HG02943 (cell line): Measurements from ENCODE around the gene TLCD4.
"Not testable (repeated sequence)": the region's sequence is repeated elsewhere in the genome, so short reads cannot be mapped to it uniquely, and the experiment has no call there.

ENCODE experiments used
- ATAC-seq: cut with Tn5 transposase; IDR thresholded peaks from one replicate; pipeline ENCODE4 v1.9.1; 2021; ENCODE audit warnings: mild to moderate bottlenecking, low read depth, moderate library complexity; ENCODE audit not compliant: unreplicated experiment

The TLCD4 gene, protein sequence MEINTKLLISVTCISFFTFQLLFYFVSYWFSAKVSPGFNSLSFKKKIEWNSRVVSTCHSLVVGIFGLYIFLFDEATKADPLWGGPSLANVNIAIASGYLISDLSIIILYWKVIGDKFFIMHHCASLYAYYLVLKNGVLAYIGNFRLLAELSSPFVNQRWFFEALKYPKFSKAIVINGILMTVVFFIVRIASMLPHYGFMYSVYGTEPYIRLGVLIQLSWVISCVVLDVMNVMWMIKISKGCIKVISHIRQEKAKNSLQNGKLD

DNA sequence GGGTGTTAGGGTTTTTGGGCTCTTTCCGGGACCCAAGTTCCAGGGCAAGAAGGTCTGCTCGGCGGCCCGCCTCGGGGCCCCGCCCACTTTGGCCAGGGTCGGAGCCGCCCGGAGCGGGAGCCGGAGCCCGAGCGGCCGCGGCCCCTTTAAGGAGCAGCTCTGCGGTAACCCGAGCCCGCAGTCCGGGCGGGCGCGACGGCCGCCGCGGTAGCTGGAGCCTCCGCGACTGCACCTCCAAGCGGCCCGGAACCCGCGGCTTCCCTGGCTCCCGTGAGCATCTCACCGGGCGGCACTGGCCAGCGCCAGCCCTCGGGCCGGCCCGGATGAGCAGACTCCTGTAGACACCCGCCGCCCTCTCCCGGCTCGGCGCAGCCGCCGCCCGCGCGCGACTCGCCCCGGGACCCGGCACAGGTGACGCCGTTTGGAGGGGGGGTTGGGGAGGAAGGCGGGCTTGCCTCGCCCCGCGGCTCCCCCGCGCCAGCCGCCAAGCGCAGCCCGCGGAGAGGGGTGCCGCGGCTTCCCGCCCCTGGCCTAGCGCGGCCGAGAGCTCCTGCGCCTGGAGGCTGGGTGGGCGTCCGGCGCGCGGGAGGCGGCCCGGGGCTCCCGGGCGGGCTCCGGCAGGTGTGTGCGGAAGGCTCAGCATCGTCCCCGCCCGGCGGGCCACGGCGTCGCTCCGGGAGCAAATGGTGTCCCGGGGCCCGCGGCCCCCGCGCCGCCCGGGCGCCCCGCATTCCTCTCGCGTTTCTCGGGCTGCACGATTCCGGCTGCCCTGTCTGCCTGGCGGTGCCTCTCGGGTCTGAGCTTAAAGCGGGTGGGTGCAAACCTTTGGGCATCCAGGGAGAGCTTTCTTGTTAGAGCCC, at the start of gene TLCD4:
Gene TLCD4 (plus strand): TSS at position 149 of the 860 bp plus-strand sequence. CDS start 26,547 bp downstream, outside the sequence.
- peak; percentile 56 for ATAC-seq

DNA sequence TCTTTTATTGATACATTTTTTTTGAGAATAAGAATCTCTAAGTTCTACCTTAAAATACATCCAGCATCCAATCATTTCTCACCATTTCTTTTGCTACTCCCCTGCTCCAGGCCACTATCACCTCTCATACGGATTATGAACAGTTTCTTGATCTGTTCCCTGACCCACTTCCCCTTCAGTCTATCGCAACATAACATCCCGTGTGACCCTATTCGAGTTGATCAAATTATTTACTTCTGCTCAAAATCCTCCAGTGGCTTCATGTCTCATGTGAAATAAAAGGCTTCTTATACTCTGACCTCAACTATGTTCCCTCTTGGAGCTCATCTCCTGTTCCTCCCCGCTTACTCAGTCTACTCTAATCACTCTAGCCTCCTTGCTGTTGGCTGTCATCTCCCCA, 49.6 kb upstream of the TLCD4 start:
- no peak for ATAC-seq

DNA sequence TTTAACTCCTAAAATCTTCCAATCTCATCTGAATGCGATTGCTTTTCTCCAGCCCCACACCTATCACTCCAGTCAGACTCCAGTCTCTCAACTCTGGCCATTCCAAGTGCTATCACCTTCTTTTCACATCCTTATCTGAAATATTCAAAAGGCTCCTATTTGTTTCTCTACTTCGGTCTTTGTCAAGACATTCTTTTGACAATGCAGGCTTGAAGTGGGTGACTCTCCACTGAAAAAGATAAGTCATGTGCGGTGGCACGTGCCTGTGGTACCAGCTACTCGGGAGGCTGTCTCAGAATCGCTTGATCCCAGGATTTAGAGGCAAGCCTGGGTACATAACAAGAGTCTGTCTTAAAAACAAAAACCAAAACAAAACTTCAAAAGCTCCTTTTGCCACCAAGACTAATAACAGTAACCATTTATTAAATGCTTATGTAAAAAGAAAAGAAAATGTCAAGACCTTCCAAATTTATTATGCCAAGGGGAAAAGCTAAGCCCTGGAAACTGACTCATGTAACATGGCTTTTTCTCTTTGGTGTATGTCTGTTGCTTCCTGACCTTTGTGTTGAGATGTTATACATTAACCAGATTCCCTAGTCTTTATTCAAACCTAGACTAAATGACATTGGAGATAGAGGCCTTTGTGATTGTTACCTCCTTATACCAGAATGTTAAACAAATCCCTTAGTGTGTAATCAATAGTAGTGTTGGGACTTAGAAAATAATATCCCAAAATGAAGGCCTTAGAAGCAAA, 48.0 kb upstream of the TLCD4 start:
- no peak for ATAC-seq

DNA sequence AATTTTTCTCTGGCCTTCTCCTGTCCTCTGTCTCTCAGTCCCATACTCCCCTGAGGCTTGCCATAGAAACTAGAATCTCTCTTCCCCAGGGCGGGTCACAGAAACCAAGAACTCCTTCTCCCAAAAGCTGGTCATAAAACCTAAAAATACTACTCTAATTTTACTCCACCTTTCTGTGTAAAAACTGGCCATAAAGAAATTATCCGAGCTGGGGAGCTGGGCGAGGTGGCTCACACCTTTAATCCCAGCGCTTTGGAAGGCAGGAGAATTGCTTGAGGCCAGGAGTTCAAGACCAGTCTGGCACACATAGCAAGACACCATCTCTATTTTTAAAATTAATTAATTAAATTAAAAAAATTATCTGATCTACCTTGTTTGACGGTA, 47.5 kb upstream of the TLCD4 start:
- no peak for ATAC-seq

DNA sequence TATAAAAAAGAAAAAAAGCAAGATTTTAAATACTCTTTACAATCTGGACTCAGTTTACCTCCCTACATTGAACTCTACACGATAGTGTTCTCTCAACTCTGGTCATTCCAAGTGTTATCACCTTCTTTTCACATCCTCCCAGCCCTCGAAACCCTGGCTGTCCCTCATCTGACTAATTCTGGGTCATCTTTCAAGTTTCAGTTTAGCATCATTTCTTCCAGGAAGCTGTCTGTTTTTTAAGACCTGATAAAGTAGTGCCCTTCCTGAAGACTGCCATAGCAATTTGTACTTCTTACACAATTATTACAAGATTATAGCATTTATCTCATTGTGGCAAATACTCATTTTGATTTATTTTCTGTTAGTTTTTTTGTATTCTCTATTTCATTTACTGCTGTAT, 45.6 kb upstream of the TLCD4 start:
- no peak for ATAC-seq

DNA sequence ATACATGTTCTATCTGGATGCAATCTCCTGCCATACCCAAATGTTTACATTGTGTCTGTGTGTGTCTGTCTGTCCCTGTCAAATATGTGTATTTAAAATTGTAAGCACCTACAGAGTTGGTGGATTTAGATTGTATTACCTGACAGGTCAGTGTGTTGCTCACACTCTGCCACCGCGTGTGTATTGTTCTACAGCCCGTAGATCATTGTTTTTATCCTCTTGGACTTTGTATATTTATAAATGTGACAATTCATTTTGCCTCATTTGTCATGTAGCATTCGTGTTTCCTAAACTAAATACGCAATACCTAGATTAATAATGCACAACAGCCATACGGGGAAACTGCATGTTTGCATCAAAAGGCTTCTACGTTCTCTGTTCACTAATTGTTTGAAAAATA, 45.0 kb upstream of the TLCD4 start:
- no peak for ATAC-seq

DNA sequence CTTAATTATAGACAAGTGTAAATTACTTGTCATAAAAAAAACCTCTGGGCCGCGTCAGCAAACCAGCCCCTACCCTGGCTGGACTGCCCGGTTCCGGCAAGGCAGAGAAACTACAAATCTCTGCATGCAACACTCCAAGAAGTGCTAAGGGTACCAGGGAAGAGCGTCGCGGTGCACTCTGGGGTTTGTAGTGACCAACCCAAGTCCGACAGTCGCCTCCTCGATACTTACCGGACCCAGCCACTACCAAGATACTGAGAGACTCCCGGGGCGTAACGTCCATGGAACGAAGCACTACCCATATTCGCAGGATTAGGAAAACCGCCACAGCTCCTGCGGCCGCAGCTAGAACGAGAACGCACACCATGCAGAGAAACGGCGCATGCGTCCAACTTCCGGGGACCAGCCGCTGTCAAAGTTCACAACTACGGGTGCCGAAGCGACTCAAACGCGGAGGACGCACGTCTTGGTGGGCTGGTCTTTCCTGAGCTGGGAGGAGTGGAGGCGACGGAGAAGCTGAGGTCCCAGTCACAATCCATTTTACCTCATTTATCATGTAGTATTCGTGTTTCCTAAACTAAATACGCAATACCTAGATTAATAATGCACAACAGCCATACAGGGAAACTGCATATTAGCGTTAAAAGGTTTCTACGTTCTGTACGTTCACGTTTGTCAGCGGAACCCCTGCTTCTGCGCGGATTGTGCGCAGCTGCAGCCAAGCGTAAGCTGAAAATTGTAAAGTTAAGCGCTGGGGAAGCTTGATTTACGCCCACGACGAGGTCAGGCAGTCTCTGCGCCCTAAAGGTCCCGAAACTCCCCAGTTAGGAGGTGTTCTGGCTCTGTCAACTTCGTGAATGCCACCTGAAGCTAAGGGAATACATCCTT, 44.4 kb upstream of the TLCD4 start, which contains the start of gene ALG14:
Gene ALG14 (minus strand): TSS at position 420 of the 888 bp plus-strand sequence. CDS start 53 bp downstream, at position 367.
- peak; percentile 97 for ATAC-seq

DNA sequence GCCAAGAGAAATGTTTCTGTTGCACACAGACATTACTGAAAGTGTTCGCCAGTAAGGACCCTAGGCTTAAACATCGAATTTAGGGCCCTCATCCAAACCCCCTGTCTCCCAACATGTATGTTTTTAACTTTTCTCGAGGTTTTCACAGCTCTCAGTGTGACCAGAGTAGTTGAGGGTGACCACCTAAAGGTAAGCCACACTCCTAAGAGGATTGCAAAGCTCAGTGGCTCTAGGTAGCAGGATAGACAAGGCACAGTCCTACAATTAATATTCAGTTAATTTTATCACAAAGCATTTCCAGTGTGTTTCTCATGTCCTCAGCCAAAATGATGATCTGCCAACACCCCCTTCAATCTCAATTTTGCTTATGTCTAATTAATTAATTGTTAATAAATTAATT, 43.7 kb upstream of the TLCD4 start:
- ATAC-seq, result no peak

DNA sequence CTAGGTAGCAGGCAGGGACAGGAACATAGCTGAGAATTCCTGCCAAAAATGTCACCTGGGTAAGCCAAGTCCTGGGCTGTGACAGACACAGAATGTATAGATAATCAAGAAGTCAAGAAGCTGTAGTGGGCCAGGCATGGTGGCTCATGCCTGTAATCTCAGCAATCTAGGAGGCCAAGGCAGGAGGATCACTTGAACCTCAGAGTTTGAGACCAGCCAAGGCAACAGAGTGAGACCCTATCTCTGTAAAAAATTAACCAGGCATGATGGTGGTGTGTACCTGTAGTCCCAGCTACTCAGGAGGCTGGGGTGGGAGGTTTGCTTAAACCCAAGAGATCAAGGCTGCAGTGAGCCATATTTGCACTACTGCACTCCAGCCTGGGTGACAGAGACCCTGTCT, 41.1 kb upstream of the TLCD4 start:
- ATAC-seq, result no peak

DNA sequence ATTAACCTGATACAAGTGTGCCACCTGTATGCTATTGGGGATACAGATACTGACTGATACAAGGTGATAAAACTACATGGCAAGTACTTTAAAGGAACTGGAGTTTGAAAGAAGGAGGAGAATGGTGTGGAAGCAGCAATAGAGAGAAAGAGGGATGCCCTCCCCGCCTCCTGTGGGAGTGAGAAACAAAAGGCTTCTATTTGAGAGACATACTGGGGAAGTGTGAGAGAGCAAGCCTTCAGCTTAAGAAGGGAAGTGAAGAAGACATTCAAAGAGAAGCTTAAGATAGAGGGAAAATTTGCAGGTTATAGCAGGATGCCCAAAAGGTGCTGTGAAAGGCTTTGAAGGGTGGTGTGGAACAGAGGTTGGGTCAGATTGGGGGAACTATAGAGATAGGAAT, 36.7 kb upstream of the TLCD4 start:
- no peak for ATAC-seq

DNA sequence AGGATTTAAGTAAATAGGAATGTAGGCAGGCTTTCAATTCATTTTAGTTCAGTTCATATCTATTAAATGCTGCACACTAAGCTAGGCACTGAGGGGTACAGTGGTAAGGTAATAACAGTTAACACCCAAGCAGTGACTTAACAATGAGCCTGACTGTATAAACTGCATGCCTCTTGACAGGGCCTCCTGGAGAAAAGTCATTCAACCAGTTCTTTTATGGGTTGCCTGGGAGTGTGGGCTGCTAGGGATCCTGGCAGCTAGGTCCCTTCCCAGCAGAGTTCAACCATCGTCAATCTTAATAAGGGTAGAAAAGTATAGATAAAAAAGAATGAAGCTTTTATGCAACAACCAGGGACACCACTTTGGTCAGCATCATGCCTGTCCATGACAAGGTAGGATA, 36.3 kb upstream of the TLCD4 start:
- no peak for ATAC-seq

DNA sequence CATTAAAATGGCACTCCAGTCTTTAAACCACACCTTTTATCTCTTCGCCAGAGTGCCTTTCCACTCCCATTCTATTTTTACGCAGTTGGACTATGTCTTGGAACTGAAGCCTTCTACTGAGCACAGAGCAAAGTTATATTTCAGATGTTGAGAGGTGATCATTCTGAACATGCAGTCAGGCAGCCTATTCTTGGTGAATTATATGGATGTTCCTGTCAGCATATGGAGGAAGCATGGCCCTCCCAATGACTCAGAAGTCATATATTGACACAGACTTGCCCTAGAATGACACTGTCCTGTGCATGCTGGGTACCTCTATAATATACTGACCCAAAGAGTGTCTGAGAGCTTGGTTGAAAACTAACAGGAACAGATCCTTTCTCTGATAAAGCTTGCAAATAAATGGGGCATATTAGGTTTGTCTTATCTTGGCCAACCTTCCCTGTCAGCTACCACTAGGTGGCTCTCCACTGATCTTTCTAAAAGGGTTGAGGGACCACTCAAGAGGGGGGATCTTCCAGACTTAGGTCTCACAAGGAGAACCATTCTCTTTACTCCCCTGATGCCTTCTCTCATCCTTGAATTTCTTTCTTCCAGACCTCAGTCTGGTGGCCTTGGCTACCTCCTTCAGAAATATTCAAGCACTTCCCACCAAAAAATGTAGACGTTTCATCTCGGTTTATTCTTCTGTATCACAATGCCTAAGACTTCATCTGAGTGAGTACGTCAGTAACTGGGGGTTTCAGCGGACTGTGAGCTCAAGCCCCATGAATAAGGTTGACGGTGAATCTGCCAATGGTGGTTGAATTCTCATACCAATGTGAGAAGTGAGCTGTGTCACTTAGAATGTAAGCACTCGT, 32.6 kb upstream of the TLCD4 start:
- no peak for ATAC-seq

DNA sequence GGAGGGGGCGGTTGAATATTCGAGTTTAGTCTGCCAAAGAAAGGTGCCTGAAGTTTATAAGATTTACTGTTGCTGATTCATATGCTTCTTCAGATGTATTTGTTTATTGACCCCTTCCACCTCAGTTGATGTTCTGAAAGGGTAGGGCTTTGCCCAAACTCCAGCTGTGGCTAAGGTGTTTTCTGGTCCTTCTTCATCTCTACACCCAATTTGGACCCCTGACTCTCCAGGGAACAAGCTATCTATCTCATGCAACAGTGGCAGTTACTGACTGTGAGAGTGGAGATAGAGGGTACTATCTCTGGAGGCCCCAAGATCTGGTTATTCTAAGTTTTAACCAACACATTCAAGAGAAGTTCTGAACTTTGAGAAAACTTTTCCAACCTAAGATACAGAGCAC, 31.8 kb upstream of the TLCD4 start:
- ATAC-seq, result no peak

DNA sequence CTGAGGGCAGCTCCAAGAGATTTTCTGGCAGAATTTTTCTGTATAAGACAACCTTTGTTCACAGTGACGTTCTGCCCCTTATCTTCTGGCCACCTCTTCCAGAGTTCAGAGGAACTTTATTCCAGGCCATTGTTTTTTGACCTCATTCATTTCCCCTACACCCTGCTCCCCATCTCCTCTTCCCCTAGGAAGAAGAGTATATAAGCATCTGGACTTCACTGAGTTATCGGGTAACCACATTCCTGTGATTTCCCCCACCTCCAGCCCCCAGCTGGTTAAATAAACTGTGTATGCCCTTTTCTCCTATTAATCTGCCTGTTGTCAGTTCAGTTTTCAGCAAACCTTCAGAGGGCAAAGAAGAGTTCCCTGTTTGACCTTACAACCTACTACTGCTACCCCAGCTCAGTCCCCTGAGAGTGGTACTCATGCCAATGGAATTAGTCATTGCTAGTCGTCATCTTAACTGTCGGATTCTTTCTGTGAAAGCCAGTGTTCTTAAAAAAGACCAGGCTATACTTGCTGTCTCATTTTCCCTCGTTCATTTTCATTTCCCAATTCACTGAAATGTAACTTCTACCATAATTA, 30.1 kb upstream of the TLCD4 start:
- no peak for ATAC-seq

DNA sequence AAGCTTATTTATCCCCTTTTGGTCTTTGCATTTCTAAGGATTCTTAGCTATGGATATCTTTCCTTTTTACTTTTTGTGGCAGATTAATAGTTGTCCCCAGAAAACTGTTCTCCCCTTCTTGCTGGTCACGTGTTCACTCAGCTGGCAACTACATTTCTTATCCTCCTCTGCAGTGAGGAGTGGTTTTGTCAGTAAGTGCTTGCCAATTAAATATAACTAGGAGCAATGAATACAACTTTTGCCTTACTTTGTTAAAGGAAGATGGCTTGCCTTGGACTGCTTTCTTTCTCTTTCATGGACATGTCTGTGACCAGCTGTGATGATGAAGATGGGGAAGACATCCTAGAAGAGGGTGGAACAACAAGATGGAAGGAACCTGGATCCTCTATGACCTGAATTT, 28.9 kb upstream of the TLCD4 start:
- no peak for ATAC-seq

DNA sequence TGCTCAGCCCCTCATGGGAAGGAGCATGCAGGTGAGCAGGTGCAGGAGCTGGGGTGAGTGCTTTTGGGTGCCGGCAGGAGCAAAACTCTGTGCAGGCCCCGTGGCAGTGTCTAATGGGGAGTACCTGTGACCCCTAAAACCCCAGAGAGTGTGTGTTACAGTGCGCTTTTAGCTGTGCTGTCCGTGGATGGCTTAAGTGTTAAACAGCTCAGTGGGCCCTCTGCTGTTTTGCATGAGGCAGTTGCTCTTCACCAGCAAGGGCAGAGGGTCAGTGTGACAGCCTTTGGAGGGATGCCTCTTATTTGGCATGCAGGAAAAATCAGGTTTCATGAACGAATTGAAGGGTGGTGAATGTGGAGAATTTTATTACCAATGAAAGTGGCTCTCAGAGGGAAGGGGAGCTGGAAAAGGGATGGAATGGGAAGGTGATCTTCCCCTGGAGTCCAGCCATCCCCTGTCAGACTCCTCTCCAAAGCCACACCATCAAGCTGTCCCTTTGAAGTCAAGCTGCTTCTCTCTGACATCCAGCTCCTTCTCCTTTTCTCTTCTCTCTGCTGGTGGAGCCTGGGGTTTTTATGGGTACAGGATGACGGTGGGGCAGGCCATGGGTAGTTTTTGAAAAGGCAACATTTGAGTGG, 27.4 kb upstream of the TLCD4 start:
- ATAC-seq, result no peak

DNA sequence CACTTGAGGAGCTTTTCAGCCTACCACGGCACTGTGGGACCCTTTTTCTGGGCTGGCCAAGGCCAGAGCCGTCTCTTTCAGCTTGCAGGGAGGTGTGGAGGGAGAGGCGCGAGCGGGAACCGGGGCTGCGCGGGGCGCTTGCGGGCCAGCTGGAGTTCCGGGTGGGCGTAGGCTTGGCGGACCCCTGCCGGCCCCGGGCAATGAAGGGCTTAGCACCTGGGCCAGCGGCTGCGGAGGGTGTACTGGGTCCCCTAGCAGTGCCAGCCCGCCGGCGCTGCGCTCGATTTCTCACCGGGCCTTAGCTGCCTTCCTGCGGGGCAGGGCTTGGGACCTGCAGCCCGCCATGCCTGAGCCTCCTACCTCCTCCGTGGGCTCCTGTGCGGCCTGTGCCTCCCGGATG, 25.9 kb upstream of the TLCD4 start:
- not testable (repeated sequence) for ATAC-seq

DNA sequence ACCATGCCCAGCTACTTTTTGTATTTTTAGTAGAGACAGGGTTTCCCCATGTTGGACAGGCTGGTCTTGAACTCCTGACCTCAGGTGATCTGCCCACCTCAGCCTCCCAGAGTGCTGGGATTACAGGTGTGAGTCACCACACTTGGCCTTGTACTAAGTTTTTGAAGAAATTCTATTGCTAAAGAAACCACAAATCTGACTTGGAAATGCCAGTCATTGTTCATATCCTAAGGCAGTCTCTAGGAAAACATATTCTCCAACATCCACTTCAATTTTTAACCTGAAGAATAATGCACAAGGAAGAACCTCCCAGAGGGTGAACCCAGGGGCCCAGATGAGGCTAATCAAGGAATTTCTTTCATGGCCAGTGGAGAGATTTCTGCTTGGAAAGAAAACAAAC, 24.3 kb upstream of the TLCD4 start:
- not testable (repeated sequence) for ATAC-seq
